Heart right ventricle (tissue), 16 donors: Measurements from ENCODE around the gene DEFB131A. TPM values are rescaled to one million over a fixed set of nuclear protein-coding genes. Genes with fewer than 3 reads are reported as not detected.
"Not testable (repeated sequence)": the region's sequence is repeated elsewhere in the genome, so short reads cannot be mapped to it uniquely, and the experiment has no call there.

Experiments used
- ATAC-seq, 8 donors: fragments of 200-7000 bp; cut with Tn5 transposase; one replicate each; pipeline ENCODE4 v1.9.1; 2020; ENCODE audit warnings: mild to moderate bottlenecking in 8 of 8, moderate library complexity in 8 of 8, moderate number of reproducible peaks in 1 of 8
- DNase-seq, 2 donors: peaks; one replicate each; pipeline ENCODE4 v3.0.0-alpha.2; 2020
- H3K27ac ChIP-seq, 10 donors: fragments of 200-600 bp; sonication (generic) in 2 of 10; one replicate each; pipeline versions ENCODE4 v1.5.0 to v1.8.0; 2020 to 2022; ENCODE audit warnings: mild to moderate bottlenecking in 3 of 10
- H3K27me3 ChIP-seq, 7 donors: fragments of 200-600 bp; one replicate each; pipeline ENCODE4 v1.8.0; 2021 to 2022; ENCODE audit warnings: mild to moderate bottlenecking in 2 of 7
- H3K36me3 ChIP-seq, 9 donors: fragments of 200-600 bp; sonication (generic) in 1 of 9; one replicate each; pipeline versions ENCODE4 v1.5.0 to v1.8.0; 2020 to 2022; ENCODE audit warnings: mild to moderate bottlenecking in 2 of 9
- H3K4me1 ChIP-seq, 9 donors: fragments of 200-600 bp; sonication (generic) in 1 of 9; one replicate each; pipeline versions ENCODE4 v1.5.0 to v1.8.0; 2020 to 2022; ENCODE audit warnings: mild to moderate bottlenecking in 4 of 9
- H3K4me3 ChIP-seq, 10 donors: fragments of 200-600 bp; sonication (generic) in 2 of 10; one replicate each; pipeline versions ENCODE4 v1.5.0 to v1.8.0; 2020 to 2022; ENCODE audit warnings: mild to moderate bottlenecking in 7 of 10, moderate library complexity in 2 of 10
- H3K9me3 ChIP-seq, 11 donors: fragments of 200-600 bp in 10 of 11; sonication (generic) in 2 of 11; one replicate each; pipeline versions ENCODE4 v1.5.0 to v1.8.0; 2013 to 2022; ENCODE audit warnings: mild to moderate bottlenecking in 2 of 11, control low read depth in 1 of 11, moderate library complexity in 1 of 11
- CTCF ChIP-seq, 9 donors: fragments of 200-600 bp; sonication (generic) in 2 of 9; IDR thresholded peaks; one replicate each; pipeline versions ENCODE4 v1.5.0 to v1.8.0; 2021 to 2022; ENCODE audit warnings: antibody characterized with exemption in 9 of 9, mild to moderate bottlenecking in 5 of 9, moderate library complexity in 1 of 9
- WGBS, 2 donors: extraction: QIAGEN DNeasy Blood & Tissue Kit; methylation state at CpG; one replicate each; pipeline ENCODE4 v1.1.7; 2013; ENCODE audit warnings: inconsistent platforms in 1 of 2; 5-methylcytosine and 5-hydroxymethylcytosine counted together
- intact Hi-C, 10 donors: fragments of 100-400 bp; cut with DNase I; formaldehyde crosslinking; loops; one replicate each; pipeline versions ENCODE4 v1.11.1 to v1.14.2; 2022
- long read RNA-seq, 3 donors: library from polyadenylated mRNA; unstranded; transcript quantifications; one replicate each; pipeline ENCODE4 v2.0.0, GENCODE V29; 2020 to 2021
- polyA plus RNA-seq, 2 donors: library from polyadenylated mRNA; stranded (reverse); fragments of 200-250 nt; gene quantifications; one replicate each; pipeline ENCODE4 v1.2.3, GENCODE V29; 2013
- total RNA-seq, 10 donors: library from RNA; stranded (reverse); fragmentation: NEBNext Ultra II Directional in 3 of 10; extraction: Animal tissue kit (Norgen Biotek cat#: 25700) in 3 of 10; gene quantifications; one replicate each; pipeline versions ENCODE4 v1.2.1 to v1.2.4, GENCODE V29; 2021 to 2023
- donor health status: Arrhythmogenic right ventricular cardiomyopathy.
- donor health status: ischemic (EF 13 %, LVEDD 7.1; RV severe dilation, severe dysfunction).
- donor health status: healthy with polysubstance abuse.
- donor health status: DM: no; HTN: yes; CAD: no.
- donor health status: DM: no; HTN: no; CAD: no.
- donor health status: ischemic (EF 25% LVEDD 6.9; RV normal size, moderate dysfunction).
- donor health status: ischemic (EF 25% LVEDD 5.7; RV mildly dilated, moderate dysfunction).
- donor health status: healthy.
- donor health status: DM: yes; HTN: yes; CAD: no.
- donor health status: Ischemic cardiomyopathy.
- donor health status: ischemic (EF 35%, LVEDD 5.7; RV mildly dilated, moderate dysfunction).
- donor health status: nonischemic (EF 11% LVEDD 7.7; RV severe dilation, severe dysfunction).
- donor health status: DM: yes; HTN: yes; CAD: no.
- donor health status: PGD.
- donor health status: ischemic (EF 29% LVEDD 5.4; RV normal size, mild dysfunction).
- donor health status: nonischemic (EF 23%, LVEDD 6.1; RV moderate dilation, normal function).

Gene DEFB131A, protein sequence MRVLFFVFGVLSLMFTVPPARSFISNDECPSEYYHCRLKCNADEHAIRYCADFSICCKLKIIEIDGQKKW
- total RNA-seq = not detected
- polyA plus RNA-seq = not detected
- long read RNA-seq, donor 1 = 0 reads
- long read RNA-seq, donor 2 = 0 reads
- long read RNA-seq, donor 3 = 0 reads

DNA sequence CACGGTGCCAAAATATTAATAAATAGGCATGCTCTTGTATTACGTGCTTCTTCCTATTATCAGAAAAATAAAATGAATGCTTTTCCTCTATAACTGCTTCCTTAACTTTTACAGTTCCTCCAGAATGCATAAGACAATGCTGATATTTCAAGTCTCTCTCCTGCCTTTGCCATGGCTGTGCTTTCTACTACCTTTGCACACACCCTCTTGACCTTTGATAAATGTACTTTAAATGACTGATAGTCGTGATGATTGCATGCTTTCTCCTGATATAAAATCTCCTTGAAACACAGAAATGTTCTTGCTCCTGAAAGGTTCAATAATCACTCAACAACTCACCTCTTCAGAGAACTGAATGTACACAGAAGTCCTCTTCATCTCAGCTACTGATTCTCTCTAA, at the start of gene DEFB131A:
Gene DEFB131A, plus strand, starts transcription at position 301 of the 400 bp plus-strand sequence. CDS start 120 bp downstream, outside the sequence.
- H3K27me3 ChIP-seq, intact Hi-C loops, H3K27ac ChIP-seq, DNase-seq, H3K4me1 ChIP-seq, ATAC-seq, H3K9me3 ChIP-seq, H3K36me3 ChIP-seq, H3K4me3 ChIP-seq: not testable (repeated sequence)
- 55 to 57% methylated on average over 3 of the region's 3 CpGs for WGBS, 2 donors

- H3K36me3 ChIP-seq, H3K4me1 ChIP-seq, H3K27ac ChIP-seq, ATAC-seq, DNase-seq, H3K27me3 ChIP-seq, H3K9me3 ChIP-seq, H3K4me3 ChIP-seq, intact Hi-C loops: not testable (repeated sequence)
- 57 to 65% methylated on average over 2 of the region's 2 CpGs for WGBS, 2 donors
These were observed 38.4 kb upstream of the DEFB131A start for GRCh38 chr4:9405774-9406173.

DNA sequence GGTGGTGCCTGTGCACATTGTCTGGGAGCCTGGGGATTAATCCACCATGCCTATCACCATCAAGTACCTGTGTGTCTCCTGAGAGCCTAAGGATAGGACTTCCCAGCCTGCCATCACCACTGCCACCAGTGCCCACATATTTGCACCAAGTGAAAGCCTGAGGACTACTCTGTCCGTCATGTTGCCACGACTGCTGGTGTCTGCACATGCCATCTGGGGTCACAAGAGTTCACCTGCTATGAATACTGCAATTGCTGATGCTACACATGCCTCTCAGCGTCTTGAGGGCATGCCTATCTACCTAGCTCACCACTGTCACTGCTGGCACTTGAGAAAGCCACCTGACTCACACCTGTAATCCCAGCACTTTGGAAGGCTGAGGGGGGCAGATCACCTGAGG, 37.7 kb upstream of the DEFB131A start:
- H3K4me1 ChIP-seq, H3K4me3 ChIP-seq, H3K36me3 ChIP-seq, H3K27ac ChIP-seq, intact Hi-C loops, DNase-seq, ATAC-seq, H3K9me3 ChIP-seq, H3K27me3 ChIP-seq: not testable (repeated sequence)
- WGBS, 2 donors = 61 to 67% methylated on average over 3 of the region's 3 CpGs

DNA sequence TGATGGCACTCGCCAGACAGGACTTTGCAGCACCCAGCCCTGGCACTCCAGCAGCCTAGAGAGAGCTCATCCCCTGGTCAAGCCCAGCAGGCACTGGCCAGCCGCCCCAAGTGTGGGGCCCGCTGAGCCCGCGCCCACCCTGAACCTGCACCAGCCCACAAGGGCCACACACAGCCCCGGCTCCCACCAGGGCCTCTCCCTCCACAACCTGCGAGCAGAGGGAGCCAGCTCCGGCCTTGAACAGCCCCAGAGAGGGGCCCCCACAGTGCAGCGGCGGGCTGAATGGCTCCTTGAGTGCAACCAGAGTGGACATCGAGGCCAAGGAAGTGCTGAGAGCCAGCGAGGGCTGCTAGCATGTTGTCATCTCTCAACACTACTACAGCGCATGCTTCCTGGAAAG, 34.4 kb upstream of the DEFB131A start:
- ATAC-seq = no peak
- intact Hi-C loops = no loop called here
- no peak for TF ChIP-seq CTCF (IDR thresholded peaks at IDR 0.05)
- H3K4me1 ChIP-seq = no peaks in the 10 kb centered on the region
- no peak overlapping the region for H3K27ac ChIP-seq
- H3K9me3 ChIP-seq = peaks cover 0 to 23% (median 0%) of the 10 kb centered on the region in 11 donors
- 87 to 89% methylated on average over 13 of the region's 13 CpGs for WGBS, 2 donors
- DNase-seq = no peak
- no peak overlapping the region for H3K4me3 ChIP-seq
- no peaks in the 10 kb centered on the region for H3K27me3 ChIP-seq
- no peaks in the 10 kb centered on the region for H3K36me3 ChIP-seq

GRCh38 chr4:9421884-9422455, 22.2 kb upstream of the DEFB131A start:
- intact Hi-C loops, H3K9me3 ChIP-seq, H3K4me1 ChIP-seq, H3K27ac ChIP-seq, H3K27me3 ChIP-seq, DNase-seq, H3K4me3 ChIP-seq, H3K36me3 ChIP-seq, ATAC-seq: not testable (repeated sequence)
- 68 to 74% methylated on average over 6 of the region's 6 CpGs for WGBS, 2 donors

GRCh38 chr4:9425916-9426315, 18.3 kb upstream of the DEFB131A start:
- 24 to 33% methylated on average over 1 of the region's 1 CpG for WGBS, 2 donors

DNA sequence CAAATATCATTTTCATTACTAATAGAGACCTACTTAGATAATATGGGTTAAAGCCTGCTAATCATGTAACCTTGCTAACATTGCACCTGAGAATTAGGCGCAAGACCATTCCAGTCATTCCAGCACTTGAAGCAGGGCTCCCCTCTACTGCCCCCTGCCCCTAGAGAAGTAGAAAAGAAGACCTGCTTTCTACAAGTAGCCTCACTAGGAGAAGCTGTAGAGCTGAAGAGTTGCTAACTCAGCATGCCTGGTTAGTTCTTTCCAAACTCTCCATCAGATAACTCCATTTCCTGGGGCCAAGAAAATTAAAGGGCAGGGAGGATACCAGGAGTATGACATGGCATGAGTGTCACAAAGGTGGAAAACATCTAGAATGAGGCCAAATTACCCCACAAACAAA, 14.2 kb upstream of the DEFB131A start:
- H3K4me1 ChIP-seq, H3K4me3 ChIP-seq, H3K36me3 ChIP-seq, H3K27me3 ChIP-seq, intact Hi-C loops, H3K27ac ChIP-seq, H3K9me3 ChIP-seq, DNase-seq, ATAC-seq: not testable (repeated sequence)
- 44 to 67% methylated on average over 1 of the region's 1 CpG for WGBS, 2 donors

More at GRCh38 chr4:9425916-9426315, 18.3 kb upstream of the DEFB131A start:
- H3K36me3 ChIP-seq, H3K4me1 ChIP-seq, H3K27me3 ChIP-seq, DNase-seq, H3K9me3 ChIP-seq, H3K4me3 ChIP-seq, ATAC-seq, intact Hi-C loops, H3K27ac ChIP-seq: not testable (repeated sequence)

- 58 to 88% methylated on average over 1 of the region's 1 CpG for WGBS, 2 donors
- H3K4me3 ChIP-seq, H3K27me3 ChIP-seq, H3K36me3 ChIP-seq, intact Hi-C loops, H3K27ac ChIP-seq, H3K9me3 ChIP-seq, ATAC-seq, H3K4me1 ChIP-seq, DNase-seq: not testable (repeated sequence)
These were observed 10.9 kb upstream of the DEFB131A start for GRCh38 chr4:9433320-9433719.

GRCh38 chr4:9436728-9437127, 7.5 kb upstream of the DEFB131A start:
- H3K27ac ChIP-seq, H3K4me1 ChIP-seq, ATAC-seq, intact Hi-C loops, H3K4me3 ChIP-seq, H3K27me3 ChIP-seq, H3K36me3 ChIP-seq, H3K9me3 ChIP-seq, DNase-seq: not testable (repeated sequence)

- H3K27me3 ChIP-seq, intact Hi-C loops, H3K9me3 ChIP-seq, H3K27ac ChIP-seq, H3K4me1 ChIP-seq, DNase-seq, H3K36me3 ChIP-seq, ATAC-seq, H3K4me3 ChIP-seq: not testable (repeated sequence)
- WGBS, 2 donors = 64 to 75% methylated on average over 4 of the region's 4 CpGs
These were observed 1.9 kb upstream of the DEFB131A start for GRCh38 chr4:9442355-9442754.

- H3K27ac ChIP-seq, intact Hi-C loops, H3K4me3 ChIP-seq, H3K36me3 ChIP-seq, H3K27me3 ChIP-seq, H3K9me3 ChIP-seq, ATAC-seq, H3K4me1 ChIP-seq, DNase-seq: not testable (repeated sequence)
- 77 to 81% methylated on average over 6 of the region's 6 CpGs for WGBS, 2 donors
These were observed 467 bp downstream of the DEFB131A start for GRCh38 chr4:9444681-9445080.
